ENCODE measurements around the gene EDAR.

EDAR gene

DNA sequence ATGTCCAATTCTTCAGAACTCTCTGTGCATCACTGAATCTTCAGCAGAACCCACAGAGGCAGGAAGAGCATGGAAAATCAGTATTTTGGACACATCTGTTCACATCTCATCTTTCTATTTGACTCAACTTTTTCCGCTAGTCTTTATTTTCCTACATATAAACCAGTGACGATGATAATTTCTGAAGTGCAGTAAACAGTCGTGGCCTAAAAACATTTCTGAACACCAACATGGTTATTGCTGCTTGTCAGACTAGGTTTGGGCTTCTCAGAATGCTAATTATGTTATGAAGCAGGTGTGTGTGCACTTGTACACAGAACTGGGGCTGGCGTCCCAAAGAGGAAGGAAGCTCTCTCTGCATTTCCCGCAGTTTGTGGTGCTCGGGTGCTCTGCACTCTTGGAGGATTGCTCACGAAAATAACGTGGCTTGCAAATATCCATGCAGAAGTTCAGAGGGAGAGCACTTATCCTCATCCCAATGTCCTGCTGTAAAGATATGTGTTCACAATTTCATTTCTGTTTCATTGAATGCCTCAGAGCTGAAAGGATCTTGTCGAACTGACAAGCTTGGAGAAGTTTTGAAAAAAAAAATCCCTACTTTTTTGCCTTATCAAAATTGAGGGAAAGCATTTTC lies 50.8 kb downstream of the EDAR start:
- no peak for DNase-seq

- no peak for DNase-seq
Observed at GRCh38 chr2:108937367-108938017, 51.5 kb downstream of the EDAR start.

GRCh38 chr2:108936866-108937265 lies 52.2 kb downstream of the EDAR start:
- DNase-seq: no peak

- no peak for DNase-seq
Observed at GRCh38 chr2:108936076-108936864, 52.8 kb downstream of the EDAR start.

DNA sequence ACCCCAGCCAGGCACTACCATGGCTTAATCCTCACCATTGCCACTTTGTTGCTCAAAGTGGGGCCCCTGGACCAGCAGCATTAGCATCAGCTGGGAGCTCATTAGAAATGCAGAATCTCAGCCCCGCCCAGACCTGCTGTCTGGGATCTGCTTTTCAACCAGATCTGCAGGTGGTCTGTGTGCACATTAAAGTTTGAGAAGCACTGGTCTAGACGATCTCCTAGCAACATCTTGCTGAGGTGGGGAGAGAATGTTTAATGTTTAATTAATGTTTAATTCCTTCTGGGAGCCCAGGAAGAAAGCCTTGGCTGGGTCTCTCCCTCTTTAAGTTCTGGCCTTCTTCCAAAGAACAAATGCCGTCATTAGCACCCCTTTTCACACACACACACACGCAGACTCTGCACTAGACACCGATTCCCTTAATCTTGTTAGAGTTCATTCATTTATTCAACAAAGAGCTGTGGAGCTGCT lies 53.7 kb downstream of the EDAR start:
- no peak for DNase-seq

- no peak for DNase-seq
Observed at GRCh38 chr2:108934583-108935245, 54.3 kb downstream of the EDAR start.

GRCh38 chr2:108934151-108934550 lies 54.9 kb downstream of the EDAR start:
- DNase-seq: no peak

DNA sequence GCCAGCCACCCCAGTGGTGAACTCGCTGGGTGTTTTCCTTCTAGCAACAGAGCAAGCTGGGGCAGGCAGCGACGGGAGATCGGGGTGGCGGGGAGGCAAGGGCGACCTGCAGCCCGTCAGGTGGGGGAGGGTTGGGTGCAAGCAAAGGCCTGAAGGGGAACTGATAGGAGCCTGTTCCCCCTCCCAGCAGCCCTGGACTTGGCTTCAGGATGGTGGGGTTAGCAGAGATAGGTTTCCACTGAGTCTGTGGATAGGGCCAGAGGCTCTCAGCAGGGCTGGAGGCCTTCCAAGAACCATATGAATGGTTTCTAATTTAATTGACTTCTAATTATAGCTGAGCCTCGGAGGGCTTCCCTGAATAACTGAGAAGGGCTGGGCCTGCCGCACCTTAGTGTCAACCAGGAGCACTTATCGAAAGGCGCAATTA lies 55.3 kb downstream of the EDAR start:
- no peak for DNase-seq

- no peak for DNase-seq
Observed at GRCh38 chr2:108932736-108933332, 56.2 kb downstream of the EDAR start.

DNA sequence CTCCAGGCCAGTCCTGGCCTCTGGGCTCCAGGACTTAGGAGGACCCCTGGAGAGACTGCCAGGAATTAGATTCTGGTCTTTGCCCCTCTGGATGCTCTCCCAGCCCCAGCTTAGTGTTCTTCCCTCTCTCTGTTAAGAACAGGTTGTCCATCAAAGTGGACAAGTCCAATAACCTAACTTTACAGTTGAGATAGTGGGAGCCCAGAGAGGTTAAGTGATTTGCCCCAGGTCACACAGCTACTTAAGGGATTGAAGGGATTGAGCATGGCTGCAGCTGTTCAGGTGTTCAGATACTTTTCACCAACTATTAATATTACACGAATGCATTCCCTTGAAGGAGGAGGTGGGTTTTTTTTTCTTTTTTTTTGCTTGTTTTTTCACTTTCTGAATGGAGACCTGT lies 57.6 kb downstream of the EDAR start:
- no peak for DNase-seq

GRCh38 chr2:108929807-108930425 lies 59.1 kb downstream of the EDAR start:
- no peak for DNase-seq

DNA sequence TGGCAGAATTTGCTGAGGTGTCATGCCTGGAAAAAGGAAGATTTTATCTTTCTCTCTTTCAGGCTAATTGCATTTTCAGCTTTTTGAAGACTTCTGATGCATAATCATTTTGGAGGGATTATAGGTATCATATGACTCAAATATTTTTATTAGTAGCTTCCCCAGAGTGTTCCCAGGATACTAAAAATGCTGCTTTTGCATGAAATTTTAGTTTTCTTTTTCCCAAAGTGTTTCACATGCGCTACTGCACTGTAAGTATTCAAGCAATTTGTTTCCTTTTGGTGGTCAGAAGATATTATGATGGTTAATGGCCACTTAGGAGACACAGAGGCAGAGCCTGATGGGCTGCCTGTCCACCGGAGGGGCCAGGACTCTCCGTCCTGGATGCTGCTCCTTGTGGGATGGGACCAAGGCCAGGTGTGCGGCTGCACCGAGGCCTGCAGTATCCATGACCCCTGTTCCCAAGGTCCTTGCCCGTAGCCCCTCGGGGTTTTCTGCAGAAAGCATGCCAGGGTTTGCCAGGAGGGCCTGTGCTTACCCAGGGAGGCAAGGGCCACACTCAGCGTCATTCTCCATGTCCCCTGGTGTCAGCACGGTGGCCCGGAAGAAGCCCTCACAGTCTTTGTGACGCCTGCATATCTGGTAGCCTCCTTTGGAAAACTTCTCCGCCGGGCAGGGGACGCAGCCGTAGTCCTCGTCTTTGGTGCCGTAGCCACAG lies 60.2 kb downstream of the EDAR start:
- no peak for DNase-seq

DNA sequence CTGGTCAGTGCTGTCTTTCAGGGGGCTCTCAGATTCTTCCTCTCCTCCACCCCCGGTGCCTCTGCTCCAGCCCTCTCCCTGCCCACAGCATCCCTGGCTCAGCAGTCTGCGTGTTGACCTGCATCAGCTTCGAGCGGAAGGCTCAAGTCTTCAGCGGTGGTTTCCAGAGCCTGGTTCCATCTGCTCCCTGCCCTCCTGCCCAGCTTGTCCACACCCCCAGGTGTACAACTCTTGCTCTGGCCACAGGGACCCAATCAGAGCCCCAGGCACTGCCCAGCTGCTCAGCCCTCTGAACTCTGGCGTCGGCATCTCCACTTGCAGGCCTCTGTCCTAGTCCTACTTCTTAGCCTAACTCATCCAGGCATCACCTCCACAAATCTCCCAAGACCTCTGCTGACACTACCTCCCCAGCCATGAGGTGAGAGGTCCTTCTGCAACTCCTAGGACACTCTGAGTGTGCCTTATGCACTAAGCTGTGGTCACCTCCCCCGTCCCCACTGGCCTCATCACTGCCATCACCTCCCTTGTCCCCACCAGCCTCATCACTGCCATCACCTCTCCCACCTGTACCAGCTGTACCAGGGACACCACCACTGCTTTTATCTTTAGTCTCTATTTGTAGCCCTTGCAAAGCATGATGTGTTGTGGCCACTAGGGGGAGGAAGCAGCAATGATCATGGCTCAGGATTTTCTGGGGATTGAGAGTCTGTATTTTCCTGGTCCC lies 60.9 kb downstream of the EDAR start:
- DNase-seq: peak in 1 of 2 donors; percentile 55

GRCh38 chr2:108927405-108927804 lies 61.6 kb downstream of the EDAR start:
- no peak for DNase-seq

DNA sequence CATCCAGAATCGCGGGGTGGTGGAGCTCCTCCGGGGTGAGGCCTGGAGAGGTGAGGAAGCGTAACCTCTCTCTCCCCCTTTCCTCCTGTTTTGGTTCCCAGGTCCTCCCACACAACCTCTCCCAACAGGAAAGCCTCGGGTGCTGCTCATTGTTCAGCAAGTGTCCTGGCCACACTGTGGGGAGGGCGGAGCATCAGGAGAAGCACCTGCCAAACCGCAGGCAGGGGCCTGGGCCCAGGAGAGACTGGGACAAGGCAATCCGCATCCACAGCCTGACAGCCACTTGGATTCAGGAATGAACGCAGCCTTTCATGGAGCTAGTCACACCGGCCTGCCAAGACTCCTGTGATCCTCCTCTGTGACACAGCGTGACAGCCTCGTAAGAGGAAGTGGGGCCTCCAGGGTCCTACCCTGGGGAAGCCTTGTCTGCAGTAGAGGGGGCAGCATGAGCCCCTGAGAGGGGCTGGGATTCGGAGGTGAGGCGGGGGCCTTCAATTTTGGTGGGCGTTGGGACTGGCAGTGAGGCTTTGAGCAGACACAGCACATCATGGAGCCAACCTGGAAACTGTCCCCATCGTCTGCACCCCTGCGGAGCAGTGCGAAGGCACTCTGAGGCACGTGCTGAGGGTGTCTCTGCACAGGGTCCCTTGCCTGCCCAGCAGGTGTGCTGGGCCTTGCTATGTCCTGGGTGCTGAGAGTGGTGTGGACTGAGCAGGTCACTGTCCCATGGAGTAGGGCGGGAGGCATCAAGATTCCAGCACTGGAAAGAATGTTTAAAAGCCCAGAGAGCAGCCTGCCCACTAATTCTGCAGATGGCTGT lies 62.2 kb downstream of the EDAR start:
- no peak for DNase-seq

GRCh38 chr2:108925735-108926134 lies 63.3 kb downstream of the EDAR start:
- no peak for DNase-seq

DNA sequence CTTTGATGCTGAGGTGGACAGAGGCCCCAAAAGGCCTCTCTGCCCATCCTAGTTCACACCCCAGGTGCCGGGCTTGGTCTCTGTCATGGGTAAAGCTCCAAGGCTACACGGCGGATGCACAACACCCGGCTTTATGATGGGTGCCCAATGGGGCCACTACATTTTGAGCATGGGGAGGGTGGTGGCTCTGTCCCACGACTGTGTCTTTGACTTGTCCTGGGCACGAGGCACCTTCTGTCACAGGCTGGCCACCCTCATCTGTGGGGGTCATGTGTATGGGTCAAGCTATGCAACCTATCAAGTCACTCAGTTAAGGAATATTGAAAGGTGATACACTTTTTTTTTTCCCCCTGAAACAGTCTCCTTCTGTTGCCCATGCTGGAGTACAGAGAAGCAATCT lies 63.7 kb downstream of the EDAR start:
- DNase-seq: no peak

DNA sequence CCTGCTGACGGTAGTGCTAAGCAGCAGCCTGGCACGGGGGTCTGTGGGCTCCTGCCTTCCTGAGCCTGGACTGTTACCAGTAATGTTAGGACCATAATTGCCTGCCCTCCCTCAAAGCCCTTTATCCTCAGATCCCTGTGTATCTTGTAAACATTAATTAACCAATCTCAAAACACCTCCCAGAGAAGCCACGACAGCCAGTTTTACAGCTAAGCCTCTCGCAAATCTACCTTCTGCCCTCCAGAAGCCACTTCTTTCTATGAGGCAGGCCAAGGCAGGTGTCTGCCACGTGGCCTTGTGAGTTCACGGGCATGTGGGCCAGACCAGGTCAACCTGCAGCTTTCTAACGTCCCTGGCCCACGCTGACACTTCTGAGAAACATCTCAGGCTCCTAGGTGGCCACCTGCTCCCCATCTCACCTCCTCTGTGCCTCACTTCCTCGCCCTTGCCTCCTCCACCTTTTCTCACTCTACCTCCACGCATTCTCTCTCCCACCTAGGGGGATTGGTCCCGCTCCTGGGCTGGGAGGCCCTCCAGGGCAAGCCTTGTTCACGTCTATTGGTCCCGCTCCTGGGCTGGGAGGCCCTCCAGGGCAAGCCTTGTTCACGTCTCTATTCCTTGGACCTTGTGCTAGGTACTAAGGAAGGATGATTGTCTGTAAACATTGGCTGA lies 64.3 kb downstream of the EDAR start:
- DNase-seq: no peak

- DNase-seq: no peak
Observed at GRCh38 chr2:108923736-108924579, 65.1 kb downstream of the EDAR start.

All from CD4-positive, alpha-beta T cell treated with Interferon alpha-2 for 1 hour (primary cell).